ENCODE results near the gene PSTPIP1. TPM values are rescaled to one million over a fixed set of nuclear protein-coding genes. Genes with fewer than 3 reads are reported as not detected.

Gene PSTPIP1
- total and polyA plus RNA-seq, 9 donors = 1.3 to 2.9 (median 2.3) TPM

DNA sequence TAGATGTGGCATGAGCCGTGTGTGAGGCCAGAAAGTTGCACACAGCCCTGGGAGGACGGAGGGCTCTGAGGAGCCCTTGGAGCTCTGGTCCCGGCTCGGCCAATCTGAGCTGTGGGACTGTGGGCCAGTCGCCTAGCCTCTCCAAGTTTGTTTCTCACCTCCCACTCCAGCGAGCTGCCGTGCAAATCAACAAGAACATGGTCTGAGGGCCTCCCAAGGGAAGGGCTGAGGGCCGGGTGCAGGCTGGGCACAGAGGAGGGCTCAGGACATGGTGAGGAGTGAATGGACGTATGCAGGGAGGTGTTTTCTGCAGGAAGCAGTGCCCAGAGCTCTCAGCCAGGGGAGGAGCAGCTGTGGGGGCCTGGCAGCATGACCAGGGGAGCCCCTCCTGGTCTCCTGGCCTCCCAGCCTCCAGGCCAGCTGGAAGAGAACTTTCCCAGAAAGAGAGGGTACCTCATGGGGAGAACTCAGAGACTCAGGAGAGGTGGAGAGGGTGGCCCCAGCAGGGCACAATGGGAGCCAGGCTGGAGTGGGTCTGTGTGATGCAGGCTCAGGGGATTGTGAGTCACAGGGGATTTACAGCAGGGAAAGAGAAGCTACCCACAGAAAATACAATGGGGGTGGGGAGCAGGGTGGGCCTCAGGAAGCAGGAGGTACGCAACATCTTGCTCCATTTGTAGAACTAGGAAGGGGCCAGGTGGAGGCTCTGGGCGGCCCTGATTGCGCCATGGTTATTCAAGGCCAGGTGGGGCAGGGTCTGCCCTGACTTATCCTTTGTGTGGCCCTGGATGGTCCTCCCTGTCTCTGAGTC lies 24.8 kb downstream of the PSTPIP1 start:
- 74% methylated on average over 7 of the region's 12 CpGs for WGBS (ENCODE audit: insufficient coverage)
- H3K27ac ChIP-seq (ENCODE audit: low read length) = no peak overlapping the region

DNA sequence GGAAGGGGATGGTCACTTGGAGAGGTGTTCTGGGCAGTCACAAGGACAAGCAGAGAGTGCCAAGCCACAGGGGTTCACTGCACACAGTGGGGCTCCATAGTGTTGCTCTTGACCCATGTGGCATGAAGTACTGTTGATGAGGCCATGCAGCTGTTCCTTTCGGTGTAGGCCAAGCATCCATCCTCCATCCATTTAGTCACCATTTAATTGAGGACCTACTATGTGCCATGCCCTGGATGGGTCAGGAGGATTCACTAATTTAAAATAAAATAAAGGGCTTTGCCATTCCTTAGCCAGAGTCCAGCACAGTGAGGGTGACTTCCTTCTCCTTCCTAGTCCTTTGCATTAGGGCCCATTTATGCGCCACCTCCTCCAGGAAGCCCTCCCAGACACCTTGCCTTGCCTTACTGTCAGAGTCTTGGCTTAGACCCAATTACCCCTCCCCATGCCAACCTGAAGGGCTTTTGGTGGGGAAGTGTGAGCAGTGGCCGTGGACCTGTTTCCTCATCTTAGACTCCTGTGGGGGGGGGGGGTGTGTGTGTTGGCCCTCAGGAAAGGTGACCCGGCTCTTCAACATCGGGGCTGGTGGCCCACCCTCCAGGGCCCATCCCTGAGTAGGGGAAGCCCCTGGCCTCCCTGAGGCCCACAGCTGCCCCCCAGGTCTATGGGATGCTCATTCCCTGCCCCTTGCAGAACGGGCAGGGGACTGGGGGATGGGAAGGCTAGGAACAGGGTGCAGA lies 25.6 kb downstream of the PSTPIP1 start:
- Histone ChIP-seq H3K4me3 (ENCODE audit: low read length) (no peak overlapping the region), H3K27me3 (ENCODE audit: control insufficient read depth, insufficient read depth, low read length) (no peaks in the 10 kb centered on the region), H3K36me3 (ENCODE audit: control insufficient read depth, insufficient read depth, low read length) (no peaks in the 10 kb centered on the region), H3K4me1 (ENCODE audit: control insufficient read depth, insufficient read depth, low read length) (peaks cover 28% of the 10 kb centered on the region), H3K27ac (ENCODE audit: low read length) (no peak overlapping the region), H3K9me3 (replicated peaks; ENCODE audit: control insufficient read depth, low read depth, low read length) (no peaks in the 10 kb centered on the region)
- DNase-seq = no peak
- WGBS (ENCODE audit: insufficient coverage) = 70% methylated on average over 1 of the region's 6 CpGs

More for the DNA sequence above, 24.8 kb downstream of the PSTPIP1 start:
- peaks cover 28% of the 10 kb centered on the region for H3K4me1 ChIP-seq (ENCODE audit: control insufficient read depth, insufficient read depth, low read length)
- no peaks in the 10 kb centered on the region for H3K36me3 ChIP-seq (ENCODE audit: control insufficient read depth, insufficient read depth, low read length)
- no peaks in the 10 kb centered on the region for H3K27me3 ChIP-seq (ENCODE audit: control insufficient read depth, insufficient read depth, low read length)
- no peak for DNase-seq
- no peaks in the 10 kb centered on the region for H3K9me3 ChIP-seq (replicated peaks; ENCODE audit: control insufficient read depth, low read depth, low read length)
- H3K4me3 ChIP-seq (ENCODE audit: low read length) = no peak overlapping the region

DNA sequence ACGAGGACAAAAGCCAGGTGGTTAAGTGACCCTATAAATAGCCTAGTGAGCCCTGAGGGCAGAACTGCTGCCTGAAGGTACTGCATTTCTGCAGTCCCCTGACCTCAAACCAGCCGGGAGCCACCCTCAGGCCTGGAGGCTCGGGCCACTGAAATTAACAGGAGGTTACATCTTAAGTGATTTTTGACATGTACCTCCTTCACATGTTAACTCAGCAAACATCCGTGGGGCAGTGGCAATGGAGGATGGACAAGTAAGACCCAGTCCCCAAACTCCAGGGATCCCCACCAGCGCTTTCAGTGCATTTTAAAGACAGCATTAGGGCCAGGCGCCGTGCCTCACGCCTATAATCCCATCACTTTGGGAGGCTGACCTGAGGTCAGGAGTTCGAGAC lies 26.2 kb downstream of the PSTPIP1 start:
- Histone ChIP-seq H3K36me3 (ENCODE audit: control insufficient read depth, insufficient read depth, low read length) (no peaks in the 10 kb centered on the region), H3K4me3 (ENCODE audit: low read length) (no peak overlapping the region), H3K4me1 (ENCODE audit: control insufficient read depth, insufficient read depth, low read length) (peaks cover 25% of the 10 kb centered on the region), H3K27ac (ENCODE audit: low read length) (no peak overlapping the region), H3K27me3 (ENCODE audit: control insufficient read depth, insufficient read depth, low read length) (no peaks in the 10 kb centered on the region), H3K9me3 (replicated peaks; ENCODE audit: control insufficient read depth, low read depth, low read length) (no peaks in the 10 kb centered on the region)
- WGBS (ENCODE audit: insufficient coverage) = 71% methylated on average over 2 of the region's 9 CpGs
- DNase-seq = no peak

DNA sequence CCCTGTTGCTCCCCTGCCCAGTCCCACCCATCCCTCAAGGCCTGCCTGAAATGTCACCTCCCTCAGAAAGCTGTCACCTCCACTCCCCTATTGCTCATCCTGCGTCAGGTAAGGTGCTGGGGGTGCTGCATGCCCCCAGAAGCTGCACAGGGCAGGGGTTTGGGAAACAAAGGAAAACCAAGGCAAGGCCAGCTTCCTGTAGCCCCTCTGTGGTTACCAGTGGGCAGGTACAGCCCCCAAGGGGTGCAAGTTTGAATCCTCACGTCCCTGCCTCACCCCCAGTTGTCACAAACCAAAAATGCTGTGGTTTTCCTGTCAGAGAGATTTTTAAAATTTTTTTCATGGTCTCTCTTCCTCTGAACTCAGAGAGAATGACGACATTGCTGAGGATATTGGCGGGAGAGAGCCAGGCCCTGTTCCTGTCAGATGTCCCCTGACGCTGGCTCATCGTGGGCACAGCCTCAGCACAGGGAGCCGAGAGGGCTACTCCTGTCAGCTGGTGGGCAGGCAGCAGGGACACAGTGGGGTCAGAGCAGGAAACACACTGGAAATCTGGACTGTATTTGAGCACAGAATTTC lies 27.0 kb downstream of the PSTPIP1 start:
- Histone ChIP-seq H3K36me3 (ENCODE audit: control insufficient read depth, insufficient read depth, low read length) (no peaks in the 10 kb centered on the region), H3K27me3 (ENCODE audit: control insufficient read depth, insufficient read depth, low read length) (no peaks in the 10 kb centered on the region), H3K4me1 (ENCODE audit: control insufficient read depth, insufficient read depth, low read length) (peaks cover 28% of the 10 kb centered on the region), H3K4me3 (ENCODE audit: low read length) (no peak overlapping the region), H3K9me3 (replicated peaks; ENCODE audit: control insufficient read depth, low read depth, low read length) (no peaks in the 10 kb centered on the region), H3K27ac (ENCODE audit: low read length) (no peak overlapping the region)
- 41% methylated on average over 3 of the region's 7 CpGs for WGBS (ENCODE audit: insufficient coverage)
- DNase-seq = no peak

DNA sequence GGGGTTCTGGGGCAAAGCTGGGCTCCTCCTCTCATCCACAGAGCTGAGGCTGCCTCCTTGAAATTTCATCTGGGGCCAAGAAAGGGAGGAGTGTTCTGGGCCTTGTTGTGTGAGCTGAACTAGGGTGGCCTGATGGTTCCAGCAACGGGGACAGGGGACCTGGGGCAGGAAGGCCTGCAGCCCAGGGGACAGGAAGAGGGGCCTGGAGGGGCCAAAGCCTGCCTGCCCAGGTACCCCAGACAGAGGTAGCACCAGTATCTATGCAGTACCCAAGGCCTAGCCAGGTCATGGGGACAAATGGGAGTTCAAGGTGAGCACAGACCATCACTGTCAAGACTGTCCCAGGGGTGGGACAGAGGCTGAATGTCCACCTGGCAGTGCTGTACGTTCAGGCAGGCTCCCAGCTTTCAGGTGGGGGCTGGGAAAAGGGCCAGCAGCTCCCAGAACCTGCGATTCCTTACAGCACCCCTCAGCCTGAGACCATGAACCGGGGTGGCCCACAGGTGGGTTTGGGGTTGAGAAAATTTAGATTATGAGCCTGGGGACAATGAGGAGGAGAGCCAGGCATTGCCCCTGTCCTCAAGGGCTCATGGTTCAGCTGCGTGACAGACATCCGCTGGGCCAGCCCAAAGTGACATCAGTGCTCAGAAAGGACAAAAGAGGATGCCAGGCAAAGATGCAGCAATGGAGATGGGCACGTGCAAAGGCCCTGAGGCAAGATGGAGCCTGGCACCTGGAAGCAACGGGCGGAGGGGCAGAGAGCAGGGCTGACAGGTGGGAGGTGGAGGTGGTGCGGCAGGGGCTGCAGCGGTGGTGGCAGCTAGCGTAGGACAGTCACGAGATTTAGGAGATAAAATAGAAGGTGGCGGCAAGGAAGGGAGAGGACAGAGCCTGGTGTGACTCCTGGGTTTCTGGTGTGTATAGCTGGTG lies 28.0 kb downstream of the PSTPIP1 start:
- WGBS (ENCODE audit: insufficient coverage) = 87% methylated on average over 13 of the region's 14 CpGs
- no peak overlapping the region for H3K27ac ChIP-seq (ENCODE audit: low read length)
- no peak overlapping the region for H3K4me3 ChIP-seq (ENCODE audit: low read length)
- peaks cover 37% of the 10 kb centered on the region for H3K4me1 ChIP-seq (ENCODE audit: control insufficient read depth, insufficient read depth, low read length)
- no peaks in the 10 kb centered on the region for H3K9me3 ChIP-seq (replicated peaks; ENCODE audit: control insufficient read depth, low read depth, low read length)
- no peaks in the 10 kb centered on the region for H3K36me3 ChIP-seq (ENCODE audit: control insufficient read depth, insufficient read depth, low read length)
- no peaks in the 10 kb centered on the region for H3K27me3 ChIP-seq (ENCODE audit: control insufficient read depth, insufficient read depth, low read length)
- no peak for DNase-seq

DNA sequence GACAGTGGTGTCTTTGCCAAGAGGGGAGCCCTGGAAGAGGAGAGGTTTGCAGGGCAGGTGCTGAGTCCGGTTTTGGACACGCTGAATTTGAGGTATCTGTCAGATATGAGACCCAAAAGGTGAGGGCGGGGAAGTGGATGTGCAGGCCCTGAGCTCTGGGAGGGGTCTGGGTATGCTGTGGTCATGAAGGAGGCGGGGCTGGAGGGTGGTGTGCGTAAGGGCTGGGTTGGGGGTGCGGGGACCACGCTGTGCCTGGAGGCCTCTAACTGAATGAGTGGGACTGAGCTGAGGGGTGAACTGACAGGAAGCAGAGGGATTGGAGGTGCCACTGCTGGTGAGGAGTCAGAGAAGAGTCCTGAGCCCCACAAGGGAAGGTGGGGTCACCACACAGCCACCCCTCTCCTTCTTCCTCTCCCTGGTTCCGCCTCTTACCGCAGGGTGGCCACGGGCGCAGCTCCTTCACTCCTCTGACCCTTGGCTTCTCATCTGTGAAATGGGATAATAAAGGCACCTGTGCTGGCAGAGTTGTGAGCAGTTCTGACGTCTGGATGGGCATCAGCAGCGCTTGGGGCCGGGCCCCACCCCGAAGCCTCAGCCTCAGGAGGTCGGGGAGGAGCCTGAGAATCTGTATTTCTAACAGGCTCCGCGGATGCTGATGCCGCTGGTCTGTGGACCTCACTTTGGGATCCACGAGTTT lies 28.8 kb downstream of the PSTPIP1 start:
- Histone ChIP-seq H3K27ac (ENCODE audit: low read length) (no peak overlapping the region), H3K4me1 (ENCODE audit: control insufficient read depth, insufficient read depth, low read length) (peaks cover 42% of the 10 kb centered on the region), H3K27me3 (ENCODE audit: control insufficient read depth, insufficient read depth, low read length) (peaks cover 2% of the 10 kb centered on the region), H3K9me3 (replicated peaks; ENCODE audit: control insufficient read depth, low read depth, low read length) (no peaks in the 10 kb centered on the region), H3K4me3 (ENCODE audit: low read length) (no peak overlapping the region), H3K36me3 (ENCODE audit: control insufficient read depth, insufficient read depth, low read length) (no peaks in the 10 kb centered on the region)
- 61% methylated on average over 13 of the region's 20 CpGs for WGBS (ENCODE audit: insufficient coverage)
- no peak for DNase-seq

DNA sequence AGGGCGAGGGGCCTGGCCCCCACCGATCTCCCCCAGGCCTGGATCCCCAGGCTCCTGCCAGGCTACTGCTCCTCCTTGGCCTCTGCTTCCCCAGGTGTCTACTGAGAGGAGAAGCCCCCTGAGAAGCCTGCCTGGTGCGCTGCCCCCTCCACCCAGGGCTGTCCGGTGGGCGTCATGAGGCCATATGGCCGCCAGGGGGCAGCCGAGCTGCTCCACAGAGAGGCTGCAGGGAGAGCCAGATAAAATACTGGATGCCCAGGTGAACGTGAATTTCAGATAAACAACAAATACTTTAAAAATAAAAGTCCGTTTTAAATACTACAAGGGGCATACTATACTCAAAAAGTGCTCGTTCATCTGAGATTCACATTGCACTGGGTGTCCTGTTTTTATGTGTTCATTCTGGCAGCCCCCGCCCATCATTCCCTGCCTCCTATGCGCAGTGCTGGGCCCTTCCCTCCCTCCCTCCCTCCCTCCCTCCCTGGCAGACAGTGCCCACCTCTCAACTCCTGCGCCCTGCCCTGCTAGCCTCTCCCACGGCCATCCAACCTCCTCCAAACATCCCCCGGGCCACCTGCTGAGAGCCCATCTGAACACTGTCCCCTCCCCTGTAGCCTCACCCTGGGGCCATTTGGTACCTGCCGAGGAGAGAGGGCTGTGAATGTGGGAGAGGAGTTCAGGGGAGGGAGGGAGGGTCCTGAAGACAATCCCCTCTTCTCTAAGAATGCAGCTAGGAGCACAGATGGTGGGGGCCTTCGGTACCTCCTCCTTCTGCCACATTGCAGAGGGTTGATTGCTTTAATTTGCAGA lies 29.6 kb downstream of the PSTPIP1 start:
- peaks cover 34% of the 10 kb centered on the region for H3K4me1 ChIP-seq (ENCODE audit: control insufficient read depth, insufficient read depth, low read length)
- whole genome bisulfite sequencing (ENCODE audit: insufficient coverage) = 18% methylated on average over 10 of the region's 17 CpGs
- no peak overlapping the region for H3K27ac ChIP-seq (ENCODE audit: low read length)
- no peaks in the 10 kb centered on the region for H3K9me3 ChIP-seq (replicated peaks; ENCODE audit: control insufficient read depth, low read depth, low read length)
- DNase-seq = peak; percentile 70
- H3K27me3 ChIP-seq (ENCODE audit: control insufficient read depth, insufficient read depth, low read length) = peaks cover 3% of the 10 kb centered on the region
- no peaks in the 10 kb centered on the region for H3K36me3 ChIP-seq (ENCODE audit: control insufficient read depth, insufficient read depth, low read length)
- H3K4me3 ChIP-seq (ENCODE audit: low read length) = no peak overlapping the region

DNA sequence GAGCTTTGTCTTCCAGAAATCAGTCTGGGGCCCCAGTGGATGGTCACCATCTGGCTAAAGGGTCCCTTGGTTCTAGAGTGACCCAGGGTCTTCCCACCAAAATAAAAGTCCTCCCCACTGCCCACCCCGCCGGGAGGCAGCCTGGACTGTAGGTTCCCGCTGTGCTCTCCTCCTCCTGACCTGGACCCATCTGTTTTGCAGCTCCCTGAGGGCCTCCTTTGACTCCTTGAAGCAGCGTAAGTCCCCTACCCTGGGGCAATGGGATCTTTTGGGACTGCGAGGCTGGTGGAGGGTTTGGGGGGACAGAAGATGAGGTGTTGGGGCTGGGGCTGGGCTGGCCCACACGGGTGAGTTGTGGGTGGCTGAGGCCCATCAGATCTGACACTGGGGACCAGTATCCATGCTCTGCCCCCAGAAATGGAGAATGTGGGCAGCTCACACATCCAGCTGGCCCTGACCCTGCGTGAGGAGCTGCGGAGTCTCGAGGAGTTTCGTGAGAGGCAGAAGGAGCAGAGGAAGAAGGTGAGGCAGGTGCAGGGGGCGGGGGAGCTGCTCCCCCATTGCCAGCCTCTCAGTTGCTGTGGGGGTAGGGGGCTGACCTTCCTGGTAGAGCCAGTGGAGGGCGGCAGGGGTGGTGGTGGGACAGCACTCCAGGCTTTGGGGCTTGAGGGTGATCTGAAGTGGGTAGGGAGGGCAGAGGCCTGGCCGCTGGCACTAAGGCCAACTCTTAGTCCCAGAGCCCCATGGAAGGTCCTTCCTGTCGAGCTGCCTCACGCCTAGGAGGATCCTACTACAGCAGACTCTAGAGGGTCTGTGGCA lies 30.4 kb downstream of the PSTPIP1 start:
- Histone ChIP-seq H3K4me1 (ENCODE audit: control insufficient read depth, insufficient read depth, low read length) (peaks cover 36% of the 10 kb centered on the region), H3K4me3 (ENCODE audit: low read length) (no peak overlapping the region), H3K9me3 (replicated peaks; ENCODE audit: control insufficient read depth, low read depth, low read length) (no peaks in the 10 kb centered on the region), H3K27me3 (ENCODE audit: control insufficient read depth, insufficient read depth, low read length) (peaks cover 5% of the 10 kb centered on the region), H3K36me3 (ENCODE audit: control insufficient read depth, insufficient read depth, low read length) (no peaks in the 10 kb centered on the region), H3K27ac (ENCODE audit: low read length) (no peak overlapping the region)
- no peak for DNase-seq
- WGBS (ENCODE audit: insufficient coverage) = 54% methylated on average over 7 of the region's 15 CpGs

Data from muscle of leg (tissue), 11 donors.